Esophagus squamous epithelium (tissue), 5 donors: ENCODE data around the gene LSM10. TPM values are rescaled to one million over a fixed set of nuclear protein-coding genes. Genes with fewer than 3 reads are reported as not detected.
A peak's percentile ranks its signal among the peaks of the same experiment; 100 is the strongest.

ENCODE experiments used
- DNase-seq: peaks from one replicate; lab custom pipeline; 2025; lab: John Stamatoyannopoulos, UW
- H3K27ac ChIP-seq, 4 donors: fragments of 200-600 bp; sonication (generic); one replicate each; pipeline ENCODE4 v1.5.1; 2016 to 2019; ENCODE audit warnings: mild to moderate bottlenecking in 1 of 4
- H3K27me3 ChIP-seq, 4 donors: fragments of 200-600 bp; sonication (generic); 1 replicate in 3 of 4; 2 replicates in 1 of 4; pipeline versions ENCODE4 v1.5.1 to v1.6.0; 2017 to 2021; ENCODE audit warnings: antibody characterized with exemption in 1 of 4
- H3K36me3 ChIP-seq, 3 donors: fragments of 200-600 bp; sonication (generic); one replicate each; pipeline ENCODE4 v1.5.1; 2016 to 2019
- H3K4me1 ChIP-seq, 3 donors: fragments of 200-600 bp; sonication (generic); one replicate each; pipeline ENCODE4 v1.5.1; 2017 to 2019
- H3K4me3 ChIP-seq, 4 donors: fragments of 200-600 bp; sonication (generic); 1 replicate in 3 of 4; 2 replicates in 1 of 4; pipeline ENCODE4 v1.5.1; 2016 to 2019; ENCODE audit warnings: mild to moderate bottlenecking in 2 of 4, moderate library complexity in 1 of 4
- H3K9me3 ChIP-seq, 3 donors: fragments of 200-600 bp; sonication (generic); one replicate each; pipeline ENCODE4 v1.5.1; 2016 to 2019
- CTCF ChIP-seq, 6 experiments: fragments of 450-650 bp in 4 of 6; fragments of 200-600 bp in 2 of 6; sonication (generic) in 2 of 6; IDR thresholded peaks; one replicate each; pipeline ENCODE4 v1.5.1; 2016 to 2019; ENCODE audit warnings: antibody characterized with exemption in 6 of 6, mild to moderate bottlenecking in 4 of 6, moderate library complexity in 4 of 6
- POLR2A ChIP-seq, 4 donors: fragments of 450-650 bp; IDR thresholded peaks; one replicate each; pipeline ENCODE4 v1.6.1; 2017; ENCODE audit warnings: antibody characterized with exemption in 4 of 4, mild to moderate bottlenecking in 4 of 4, moderate library complexity in 3 of 4
- WGBS, 2 donors: methylation state at CpG; one replicate each; pipeline ENCODE4 v1.1.5; 2018; 5-methylcytosine and 5-hydroxymethylcytosine counted together
- intact Hi-C: fragments of 100-400 bp; cut with DNase I; formaldehyde crosslinking; loops from one replicate; pipeline ENCODE4 v1.15.0; 2022
- total RNA-seq, 4 donors: library from RNA; depleted of rRNA; stranded (reverse); fragments of >200 nt; gene quantifications; one replicate each; pipeline ENCODE4 v1.1.0, GENCODE V29; 2016
- donor health status: DM: yes; HTN: yes; CAD: no.

LSM10 gene
- total RNA-seq, 4 donors from 2014 or later, result 8.5 to 29.4 (median 16.9) TPM

GRCh38 chr1:36436821-36437220 lies 39.1 kb upstream of the LSM10 start:
- H3K4me3 ChIP-seq, result no peak overlapping the region
- no peak for TF ChIP-seq POLR2A (IDR thresholded peaks at IDR 0.05)
- TF ChIP-seq CTCF (IDR thresholded peaks at IDR 0.05), result no peak
- H3K4me1 ChIP-seq, result peaks cover 0 to 16% (median 2%) of the 10 kb centered on the region in 3 donors
- WGBS, 2 donors, result 10 to 21% methylated on average over 1 of the region's 1 CpG
- H3K27ac ChIP-seq, result peak overlapping the region in 3 of 4 donors; percentile 19 to 66 (median 58)
- H3K27me3 ChIP-seq, result no peaks in the 10 kb centered on the region
- no peak for DNase-seq
- no peaks in the 10 kb centered on the region for H3K9me3 ChIP-seq
- intact Hi-C loops, result no loop called here
- H3K36me3 ChIP-seq, result peaks cover 0 to 26% (median 0%) of the 10 kb centered on the region in 3 donors

GRCh38 chr1:36433102-36433501 lies 35.4 kb upstream of the LSM10 start:
- no peak for DNase-seq
- no peak for TF ChIP-seq POLR2A (IDR thresholded peaks at IDR 0.05)
- no peak for TF ChIP-seq CTCF (IDR thresholded peaks at IDR 0.05)
- Histone ChIP-seq H3K27ac (no peak overlapping the region), H3K4me3 (no peak overlapping the region), H3K4me1 (peaks cover 0 to 16% (median 2%) of the 10 kb centered on the region in 3 donors), H3K9me3 (no peaks in the 10 kb centered on the region), H3K36me3 (peaks cover 0 to 34% (median 0%) of the 10 kb centered on the region in 3 donors), H3K27me3 (no peaks in the 10 kb centered on the region)
- intact Hi-C loops, result no loop called here
- 35 to 62% methylated on average over 1 of the region's 1 CpG for WGBS, 2 donors

- Histone ChIP-seq H3K27ac (no peak overlapping the region), H3K9me3 (no peaks in the 10 kb centered on the region), H3K4me1 (peaks cover 0 to 14% (median 2%) of the 10 kb centered on the region in 3 donors), H3K27me3 (no peaks in the 10 kb centered on the region), H3K4me3 (no peak overlapping the region), H3K36me3 (peaks cover 0 to 29% (median 0%) of the 10 kb centered on the region in 3 donors)
- no peak for DNase-seq
- intact Hi-C loops, result no loop called here
- 64 to 91% methylated on average over 4 of the region's 4 CpGs for WGBS, 2 donors
- no peak for TF ChIP-seq POLR2A (IDR thresholded peaks at IDR 0.05)
- no peak for TF ChIP-seq CTCF (IDR thresholded peaks at IDR 0.05)
Observed at GRCh38 chr1:36432616-36433015, 34.9 kb upstream of the LSM10 start.

GRCh38 chr1:36425791-36426190 lies 28.1 kb upstream of the LSM10 start:
- peaks cover 0 to 33% (median 0%) of the 10 kb centered on the region in 3 donors for H3K36me3 ChIP-seq
- TF ChIP-seq POLR2A (IDR thresholded peaks at IDR 0.05), result no peak
- no peak for TF ChIP-seq CTCF (IDR thresholded peaks at IDR 0.05)
- no peaks in the 10 kb centered on the region for H3K27me3 ChIP-seq
- H3K4me1 ChIP-seq, result peaks cover 0 to 6% (median 0%) of the 10 kb centered on the region in 3 donors
- intact Hi-C loops, result loop anchor here (10.0 kb wide), 1 partner anchor 331 kb away; no protein-coding TSS in a partner anchor
- WGBS, 2 donors, result 23 to 49% methylated on average over 4 of the region's 4 CpGs
- no peak for DNase-seq
- no peak overlapping the region for H3K27ac ChIP-seq
- no peaks in the 10 kb centered on the region for H3K9me3 ChIP-seq
- H3K4me3 ChIP-seq, result no peak overlapping the region

GRCh38 chr1:36421649-36422048 lies 23.9 kb upstream of the LSM10 start:
- TF ChIP-seq POLR2A (IDR thresholded peaks at IDR 0.05), result no peak
- no peak for TF ChIP-seq CTCF (IDR thresholded peaks at IDR 0.05)
- Histone ChIP-seq H3K4me3 (no peak overlapping the region), H3K27ac (no peak overlapping the region), H3K27me3 (no peaks in the 10 kb centered on the region), H3K4me1 (peaks cover 0 to 18% (median 0%) of the 10 kb centered on the region in 3 donors), H3K9me3 (no peaks in the 10 kb centered on the region), H3K36me3 (peaks cover 0 to 30% (median 0%) of the 10 kb centered on the region in 3 donors)
- no peak for DNase-seq
- intact Hi-C loops, result loop anchor here (5.0 to 10.0 kb wide), 2 partner anchors 79 to 327 kb away; no protein-coding TSS in a partner anchor
- 85 to 87% methylated on average over 7 of the region's 7 CpGs for WGBS, 2 donors
